ENCODE results near the gene IER3. TPM values are rescaled to one million over a fixed set of nuclear protein-coding genes. Genes with fewer than 3 reads are reported as not detected.
A peak's percentile ranks its signal among the peaks of the same experiment; 100 is the strongest.

Gene IER3
- total and polyA plus RNA-seq, 2 of the 13 experiments (the other 11 are each of a cell fraction or from before 2014, with no cell fraction given) = 51.1 to 131 TPM

GRCh38 chr6:30717129-30717844, 27.1 kb downstream of the IER3 start, which contains the start of gene MDC1 (continued):
- TF ChIP-seq DPF2 (CRISPR knock-in tag; IDR thresholded peaks at IDR 0.05; ENCODE audit: borderline replicate concordance, low read depth) (0 out of 2 replicates have a peak, but pooled peaks have one; percentile 29), ZNF275 (CRISPR knock-in tag; IDR thresholded peaks at IDR 0.05; ENCODE audit: borderline replicate concordance) (peak; percentile 93; the same call in 1 of the 2 replicates), ZNF782 (CRISPR knock-in tag; IDR thresholded peaks at IDR 0.05; ENCODE audit: borderline replicate concordance) (peak; percentile 93; the same call in 1 of the 2 replicates), SPEN (CRISPR knock-in tag; IDR thresholded peaks at IDR 0.05; ENCODE audit: low read depth) (peak; percentile 99), ZNF781 (CRISPR knock-in tag; IDR thresholded peaks at IDR 0.05; ENCODE audit: borderline replicate concordance, not compliant biosample characterization) (no peak), MIER3 (CRISPR knock-in tag; IDR thresholded peaks at IDR 0.05; ENCODE audit: borderline replicate concordance) (peak; percentile 99), ZNF761 (CRISPR knock-in tag; conservative IDR thresholded peaks at IDR 0.05) (peak; percentile 74; the same call in 1 of the 2 replicates), ZBTB7A (CRISPR knock-in tag; IDR thresholded peaks at IDR 0.05) (no peak), ZNF282 (IDR thresholded peaks at IDR 0.05; ENCODE audit: partially characterized antibody) (no peak), ZKSCAN1 (IDR thresholded peaks at IDR 0.05; ENCODE audit: low read length) (peak; percentile 70), FOXO1 (CRISPR knock-in tag; IDR thresholded peaks at IDR 0.05) (peak; percentile 88), GABPB1 (CRISPR knock-in tag; IDR thresholded peaks at IDR 0.05) (peak; percentile 92), TCF7 (IDR thresholded peaks at IDR 0.05; ENCODE audit: low read depth) (no peak; the same call in 1 of the 2 replicates), SMARCC2 (IDR thresholded peaks at IDR 0.05) (no peak), JUNB (CRISPR knock-in tag; IDR thresholded peaks at IDR 0.05; ENCODE audit: borderline replicate concordance) (peak; percentile 66; the same call in 1 of the 2 replicates), XRCC5 (optimal IDR thresholded peaks at IDR 0.05; ENCODE audit: low read length) (peak; percentile 99), TARDBP (CRISPR knock-in tag; IDR thresholded peaks at IDR 0.05) (peak; percentile 99), RELA (CRISPR knock-in tag; IDR thresholded peaks at IDR 0.05) (peak; percentile 84), CEBPG (CRISPR knock-in tag; IDR thresholded peaks at IDR 0.05) (peak; percentile 67)
- TF ChIP-seq, protein P1, sequence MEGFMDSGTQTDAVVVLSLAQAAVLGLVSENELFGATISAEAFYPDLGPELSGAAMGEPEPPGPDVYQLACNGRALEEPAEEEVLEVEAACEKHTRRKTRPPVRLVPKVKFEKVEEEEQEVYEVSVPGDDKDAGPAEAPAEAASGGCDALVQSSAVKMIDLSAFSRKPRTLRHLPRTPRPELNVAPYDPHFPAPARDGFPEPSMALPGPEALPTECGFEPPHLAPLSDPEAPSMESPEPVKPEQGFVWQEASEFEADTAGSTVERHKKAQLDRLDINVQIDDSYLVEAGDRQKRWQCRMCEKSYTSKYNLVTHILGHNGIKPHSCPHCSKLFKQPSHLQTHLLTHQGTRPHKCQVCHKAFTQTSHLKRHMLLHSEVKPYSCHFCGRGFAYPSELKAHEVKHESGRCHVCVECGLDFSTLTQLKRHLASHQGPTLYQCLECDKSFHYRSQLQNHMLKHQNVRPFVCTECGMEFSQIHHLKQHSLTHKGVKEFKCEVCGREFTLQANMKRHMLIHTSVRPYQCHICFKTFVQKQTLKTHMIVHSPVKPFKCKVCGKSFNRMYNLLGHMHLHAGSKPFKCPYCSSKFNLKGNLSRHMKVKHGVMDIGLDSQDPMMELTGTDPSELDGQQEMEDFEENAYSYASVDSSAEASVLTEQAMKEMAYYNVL (CRISPR knock-in tag; IDR thresholded peaks at IDR 0.05; ENCODE audit: borderline replicate concordance) = peak; percentile 72
- TF ChIP-seq, protein P2, sequence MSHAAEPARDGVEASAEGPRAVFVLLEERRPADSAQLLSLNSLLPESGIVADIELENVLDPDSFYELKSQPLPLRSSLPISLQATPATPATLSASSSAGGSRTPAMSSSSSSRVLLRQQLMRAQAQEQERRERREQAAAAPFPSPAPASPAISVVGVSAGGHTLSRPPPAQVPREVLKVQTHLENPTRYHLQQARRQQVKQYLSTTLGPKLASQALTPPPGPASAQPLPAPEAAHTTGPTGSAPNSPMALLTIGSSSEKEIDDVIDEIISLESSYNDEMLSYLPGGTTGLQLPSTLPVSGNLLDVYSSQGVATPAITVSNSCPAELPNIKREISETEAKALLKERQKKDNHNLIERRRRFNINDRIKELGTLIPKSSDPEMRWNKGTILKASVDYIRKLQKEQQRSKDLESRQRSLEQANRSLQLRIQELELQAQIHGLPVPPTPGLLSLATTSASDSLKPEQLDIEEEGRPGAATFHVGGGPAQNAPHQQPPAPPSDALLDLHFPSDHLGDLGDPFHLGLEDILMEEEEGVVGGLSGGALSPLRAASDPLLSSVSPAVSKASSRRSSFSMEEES (CRISPR knock-in tag; IDR thresholded peaks at IDR 0.05) = peak; percentile 75
- TF ChIP-seq, protein P3, sequence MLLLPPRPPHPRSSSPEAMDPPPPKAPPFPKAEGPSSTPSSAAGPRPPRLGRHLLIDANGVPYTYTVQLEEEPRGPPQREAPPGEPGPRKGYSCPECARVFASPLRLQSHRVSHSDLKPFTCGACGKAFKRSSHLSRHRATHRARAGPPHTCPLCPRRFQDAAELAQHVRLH (CRISPR knock-in tag; IDR thresholded peaks at IDR 0.05; ENCODE audit: borderline replicate concordance, low read depth) = peak; percentile 95; the same call in 1 of the 2 replicates
- TF ChIP-seq, protein P4, sequence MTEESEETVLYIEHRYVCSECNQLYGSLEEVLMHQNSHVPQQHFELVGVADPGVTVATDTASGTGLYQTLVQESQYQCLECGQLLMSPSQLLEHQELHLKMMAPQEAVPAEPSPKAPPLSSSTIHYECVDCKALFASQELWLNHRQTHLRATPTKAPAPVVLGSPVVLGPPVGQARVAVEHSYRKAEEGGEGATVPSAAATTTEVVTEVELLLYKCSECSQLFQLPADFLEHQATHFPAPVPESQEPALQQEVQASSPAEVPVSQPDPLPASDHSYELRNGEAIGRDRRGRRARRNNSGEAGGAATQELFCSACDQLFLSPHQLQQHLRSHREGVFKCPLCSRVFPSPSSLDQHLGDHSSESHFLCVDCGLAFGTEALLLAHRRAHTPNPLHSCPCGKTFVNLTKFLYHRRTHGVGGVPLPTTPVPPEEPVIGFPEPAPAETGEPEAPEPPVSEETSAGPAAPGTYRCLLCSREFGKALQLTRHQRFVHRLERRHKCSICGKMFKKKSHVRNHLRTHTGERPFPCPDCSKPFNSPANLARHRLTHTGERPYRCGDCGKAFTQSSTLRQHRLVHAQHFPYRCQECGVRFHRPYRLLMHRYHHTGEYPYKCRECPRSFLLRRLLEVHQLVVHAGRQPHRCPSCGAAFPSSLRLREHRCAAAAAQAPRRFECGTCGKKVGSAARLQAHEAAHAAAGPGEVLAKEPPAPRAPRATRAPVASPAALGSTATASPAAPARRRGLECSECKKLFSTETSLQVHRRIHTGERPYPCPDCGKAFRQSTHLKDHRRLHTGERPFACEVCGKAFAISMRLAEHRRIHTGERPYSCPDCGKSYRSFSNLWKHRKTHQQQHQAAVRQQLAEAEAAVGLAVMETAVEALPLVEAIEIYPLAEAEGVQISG (CRISPR knock-in tag; IDR thresholded peaks at IDR 0.05) = peak; percentile 99
